ENCODE measurements around the gene CSRP2.

CSRP2 gene

GRCh38 chr12:76878899-76879709 lies at the start of gene CSRP2:
Gene CSRP2 (minus strand): TSS chr12:76879019. CDS start chr12:76866260, 12,759 bp downstream.
- Mint-ChIP-seq H3K4me1 (peaks cover 13% of the 10 kb centered on the region), H3K36me3 (peaks cover 5% of the 10 kb centered on the region), H3K4me3 (peak within 1 kb of the TSS; percentile 92), H3K9me3 (no peaks in the 10 kb centered on the region), H3K27ac (no peak within 1 kb of the TSS)
- DNase-seq (ENCODE audit: low spot score in 2 of 2) (peak; percentile 49 to 78), ATAC-seq (peak; percentile 86)

DNA sequence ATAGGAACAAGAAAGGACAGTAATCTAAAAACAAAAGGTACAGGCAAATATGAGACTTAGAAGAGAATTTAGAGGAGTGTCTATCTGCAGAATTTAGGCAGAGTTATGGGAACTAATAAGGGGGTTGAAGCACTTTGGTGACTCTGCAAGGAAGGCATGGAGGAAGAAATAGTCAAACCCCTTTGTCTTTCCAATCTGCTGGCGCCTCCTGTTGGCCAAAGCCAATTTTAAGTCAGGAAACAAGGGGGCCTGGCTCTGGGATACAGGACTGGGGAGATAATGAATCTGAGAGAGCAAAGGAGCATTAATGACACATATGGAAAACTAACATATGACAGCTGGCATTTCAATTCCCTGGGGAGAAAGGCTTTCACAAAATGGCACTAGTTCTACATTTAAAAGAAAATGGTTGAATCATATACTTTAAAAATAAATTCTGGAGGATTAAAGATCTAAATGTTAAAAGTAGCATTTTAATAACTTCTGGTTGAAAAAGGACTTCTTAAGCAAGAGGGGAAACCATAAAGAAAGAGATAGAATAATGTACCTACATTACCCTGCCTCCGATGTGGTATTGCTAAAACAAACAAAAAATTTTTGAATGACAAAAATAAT lies 48.5 kb upstream of the CSRP2 start:
- H3K9me3 Mint-ChIP-seq, result no peaks in the 10 kb centered on the region
- H3K4me3 Mint-ChIP-seq, result no peak overlapping the region
- no peaks in the 10 kb centered on the region for H3K4me1 Mint-ChIP-seq
- no peaks in the 10 kb centered on the region for H3K36me3 Mint-ChIP-seq
- DNase-seq (ENCODE audit: low spot score in 2 of 2) (no peak), ATAC-seq (no peak)
- no peak overlapping the region for H3K27ac Mint-ChIP-seq

GRCh38 chr12:76925135-76925534 lies 46.3 kb upstream of the CSRP2 start:
- Mint-ChIP-seq H3K36me3 (no peaks in the 10 kb centered on the region), H3K27ac (no peak overlapping the region), H3K4me1 (peaks cover 6% of the 10 kb centered on the region), H3K9me3 (no peaks in the 10 kb centered on the region), H3K4me3 (no peak overlapping the region)
- DNase-seq (ENCODE audit: low spot score in 2 of 2), result no peak
- no peak for ATAC-seq

DNA sequence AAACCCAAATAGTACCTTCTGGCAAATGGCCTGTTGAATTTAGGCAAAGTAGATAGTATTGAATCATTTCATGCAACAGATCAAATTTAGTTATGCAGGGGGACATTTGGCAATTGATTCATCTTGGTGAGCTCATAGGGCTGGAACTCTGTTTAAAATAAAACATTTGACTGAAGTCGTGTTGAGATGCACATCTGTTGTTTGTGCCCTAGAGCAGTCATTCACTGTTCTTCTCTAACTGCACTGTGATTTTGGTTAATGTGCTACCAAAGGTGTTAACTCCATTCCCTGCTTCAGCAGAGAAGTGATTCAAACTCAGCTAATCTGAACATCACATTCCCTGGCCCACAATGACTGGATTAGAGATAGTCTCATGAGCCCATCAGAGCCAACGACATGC lies 44.0 kb upstream of the CSRP2 start:
- Mint-ChIP-seq H3K36me3 (no peaks in the 10 kb centered on the region), H3K4me1 (peaks cover 7% of the 10 kb centered on the region), H3K27ac (no peak overlapping the region), H3K9me3 (no peaks in the 10 kb centered on the region), H3K4me3 (no peak overlapping the region)
- no peak for DNase-seq (ENCODE audit: low spot score in 2 of 2)
- ATAC-seq, result no peak

DNA sequence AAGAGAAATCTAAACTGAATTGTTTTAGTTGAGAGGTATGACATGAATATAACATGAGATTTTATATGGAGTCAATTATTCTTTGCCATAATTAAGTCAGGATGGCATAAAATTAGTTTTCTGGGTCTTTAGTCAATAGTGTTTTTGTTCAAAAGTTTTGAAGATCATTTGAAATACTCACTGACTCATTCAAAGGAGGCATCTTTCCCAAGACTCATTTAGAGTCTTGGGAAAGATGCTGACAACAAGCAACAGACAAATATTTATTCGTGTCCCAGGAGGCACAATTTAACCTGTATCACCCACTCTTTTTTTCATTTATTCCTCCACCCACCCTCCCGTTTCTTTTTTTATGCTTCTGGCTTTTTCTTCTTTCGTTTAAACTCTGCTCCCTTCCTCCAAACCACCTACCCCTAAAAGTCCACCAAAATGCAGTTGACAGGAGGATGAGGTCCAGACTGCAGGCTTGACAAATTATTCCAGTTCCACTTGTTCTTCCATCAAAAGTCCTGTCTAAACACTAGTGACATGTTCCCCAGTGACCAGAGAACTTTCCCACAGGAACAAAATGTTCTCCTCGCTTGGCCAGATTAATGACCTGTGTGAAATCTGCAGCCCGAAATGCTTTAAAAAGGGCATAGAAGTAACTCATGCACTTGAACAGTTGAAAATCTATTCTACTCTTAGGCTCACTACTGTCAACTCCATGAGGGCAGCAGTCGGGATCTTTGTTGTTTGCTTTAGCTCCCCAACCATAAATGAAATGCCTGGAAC lies 43.3 kb upstream of the CSRP2 start:
- ATAC-seq (no peak), DNase-seq (ENCODE audit: low spot score in 2 of 2) (no peak)
- Mint-ChIP-seq H3K4me1 (peaks cover 7% of the 10 kb centered on the region), H3K27ac (no peak overlapping the region), H3K9me3 (no peaks in the 10 kb centered on the region), H3K36me3 (no peaks in the 10 kb centered on the region), H3K4me3 (no peak overlapping the region)

GRCh38 chr12:76921100-76921471 lies 42.3 kb upstream of the CSRP2 start:
- H3K36me3 Mint-ChIP-seq, result no peaks in the 10 kb centered on the region
- DNase-seq (ENCODE audit: low spot score in 2 of 2) (no peak), ATAC-seq (no peak)
- H3K9me3 Mint-ChIP-seq, result no peaks in the 10 kb centered on the region
- H3K4me3 Mint-ChIP-seq, result no peak overlapping the region
- H3K27ac Mint-ChIP-seq, result no peak overlapping the region
- H3K4me1 Mint-ChIP-seq, result peaks cover 7% of the 10 kb centered on the region

DNA sequence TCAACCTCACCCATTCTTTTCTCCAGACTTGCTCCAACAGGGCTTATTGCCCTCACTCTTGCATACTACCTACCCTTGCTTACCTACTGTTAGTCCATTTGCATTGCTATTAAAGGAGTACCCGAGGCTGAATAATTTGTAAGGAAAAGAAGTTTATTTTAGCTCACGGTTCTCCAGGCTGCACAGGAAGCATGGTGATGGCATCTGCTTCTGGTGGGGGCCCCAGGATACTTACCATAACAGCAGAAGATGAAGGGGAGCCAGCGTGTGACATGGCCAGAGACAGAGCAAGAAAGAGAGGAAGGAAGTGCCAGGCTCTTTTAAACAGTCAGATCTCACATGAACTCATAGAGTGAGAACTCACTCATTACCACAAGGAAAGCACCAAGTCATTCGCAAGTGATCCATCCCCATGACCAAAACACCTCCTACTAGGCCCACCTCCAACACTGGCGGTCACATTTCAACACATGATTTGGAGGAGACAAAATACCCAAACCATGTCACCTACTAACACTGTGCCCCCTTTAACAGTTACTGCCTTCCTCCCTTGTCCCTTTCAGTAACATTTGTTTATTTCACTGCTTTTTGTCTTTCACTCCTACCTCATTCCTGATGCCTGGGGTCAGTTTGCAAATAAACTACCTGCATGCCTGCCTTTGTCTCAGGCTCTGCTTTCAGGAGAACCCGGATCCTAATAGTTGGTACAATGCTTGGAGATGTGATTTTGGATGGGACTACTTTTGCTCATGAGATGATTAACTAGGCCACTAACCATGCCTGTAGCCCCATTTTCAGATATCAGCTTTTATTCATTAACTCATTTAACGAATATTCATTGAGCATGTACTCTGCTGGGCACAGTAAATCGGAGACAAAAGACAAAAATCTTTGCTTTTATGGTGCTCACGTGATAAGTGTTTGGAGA lies 41.6 kb upstream of the CSRP2 start:
- H3K27ac Mint-ChIP-seq, result no peak overlapping the region
- no peaks in the 10 kb centered on the region for H3K36me3 Mint-ChIP-seq
- DNase-seq (ENCODE audit: low spot score in 2 of 2) (no peak), ATAC-seq (peak; percentile 77)
- H3K4me3 Mint-ChIP-seq, result no peak overlapping the region
- peaks cover 7% of the 10 kb centered on the region for H3K4me1 Mint-ChIP-seq
- no peaks in the 10 kb centered on the region for H3K9me3 Mint-ChIP-seq

DNA sequence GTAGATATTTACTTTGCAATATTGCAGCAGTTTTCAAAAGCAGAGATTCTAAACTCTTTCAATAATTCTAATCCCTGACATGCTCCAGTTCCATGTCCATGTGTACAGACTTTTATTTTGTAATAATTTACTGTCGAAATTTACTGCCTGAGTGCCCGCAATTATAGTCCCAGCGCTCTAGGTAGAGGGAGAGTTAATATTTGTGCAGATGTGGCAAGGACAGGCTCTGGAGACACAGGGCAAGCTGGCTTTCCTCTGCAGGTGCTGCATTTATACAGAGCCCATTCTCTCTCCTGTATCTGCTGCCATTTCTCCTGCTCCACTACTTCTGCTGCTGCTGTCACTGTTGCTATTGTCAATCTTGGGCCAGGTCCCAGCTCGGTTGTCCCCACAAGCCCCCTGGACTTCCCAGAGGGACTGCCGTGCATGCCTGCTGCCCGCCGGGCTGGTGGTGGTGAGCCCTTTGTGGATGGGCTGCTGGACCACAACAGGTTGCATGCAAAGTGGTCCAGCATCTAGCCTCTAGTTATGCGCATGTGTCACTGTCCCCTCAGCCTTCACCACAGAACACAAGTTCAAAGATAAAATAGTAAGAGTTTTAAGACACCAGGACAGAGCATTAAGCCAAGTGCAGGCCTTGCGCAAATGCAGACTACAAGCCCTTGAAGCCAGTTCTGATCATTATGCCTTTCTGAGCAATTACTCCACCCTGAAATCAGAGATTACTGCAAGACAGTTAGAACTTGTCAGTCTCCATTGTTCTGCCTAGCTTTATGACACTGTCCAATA lies 40.8 kb upstream of the CSRP2 start:
- Mint-ChIP-seq H3K4me3 (no peak overlapping the region), H3K9me3 (no peaks in the 10 kb centered on the region), H3K36me3 (no peaks in the 10 kb centered on the region), H3K4me1 (peaks cover 7% of the 10 kb centered on the region), H3K27ac (no peak overlapping the region)
- DNase-seq (ENCODE audit: low spot score in 2 of 2) (no peak), ATAC-seq (peak; percentile 18)

DNA sequence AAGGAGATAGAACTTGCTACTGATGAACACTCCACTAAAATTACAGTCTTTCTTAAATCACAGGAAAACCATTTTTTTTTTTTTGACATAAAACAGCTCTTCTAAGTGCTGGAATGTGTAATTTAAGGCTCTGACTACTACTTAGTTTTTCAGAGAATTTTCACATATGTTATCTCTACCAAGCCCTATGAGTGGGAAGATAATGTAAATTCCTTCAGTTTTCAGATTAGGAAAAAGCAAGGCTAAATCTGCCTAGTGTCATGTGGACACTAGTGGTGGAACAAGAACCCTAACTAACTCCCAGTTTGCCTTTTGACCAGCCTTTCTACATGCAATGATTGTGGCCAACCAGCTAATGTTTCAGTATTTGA lies 37.3 kb upstream of the CSRP2 start:
- H3K9me3 Mint-ChIP-seq, result no peaks in the 10 kb centered on the region
- ATAC-seq (no peak), DNase-seq (ENCODE audit: low spot score in 2 of 2) (no peak)
- H3K36me3 Mint-ChIP-seq, result no peaks in the 10 kb centered on the region
- no peak overlapping the region for H3K4me3 Mint-ChIP-seq
- no peak overlapping the region for H3K27ac Mint-ChIP-seq
- peaks cover 7% of the 10 kb centered on the region for H3K4me1 Mint-ChIP-seq

DNA sequence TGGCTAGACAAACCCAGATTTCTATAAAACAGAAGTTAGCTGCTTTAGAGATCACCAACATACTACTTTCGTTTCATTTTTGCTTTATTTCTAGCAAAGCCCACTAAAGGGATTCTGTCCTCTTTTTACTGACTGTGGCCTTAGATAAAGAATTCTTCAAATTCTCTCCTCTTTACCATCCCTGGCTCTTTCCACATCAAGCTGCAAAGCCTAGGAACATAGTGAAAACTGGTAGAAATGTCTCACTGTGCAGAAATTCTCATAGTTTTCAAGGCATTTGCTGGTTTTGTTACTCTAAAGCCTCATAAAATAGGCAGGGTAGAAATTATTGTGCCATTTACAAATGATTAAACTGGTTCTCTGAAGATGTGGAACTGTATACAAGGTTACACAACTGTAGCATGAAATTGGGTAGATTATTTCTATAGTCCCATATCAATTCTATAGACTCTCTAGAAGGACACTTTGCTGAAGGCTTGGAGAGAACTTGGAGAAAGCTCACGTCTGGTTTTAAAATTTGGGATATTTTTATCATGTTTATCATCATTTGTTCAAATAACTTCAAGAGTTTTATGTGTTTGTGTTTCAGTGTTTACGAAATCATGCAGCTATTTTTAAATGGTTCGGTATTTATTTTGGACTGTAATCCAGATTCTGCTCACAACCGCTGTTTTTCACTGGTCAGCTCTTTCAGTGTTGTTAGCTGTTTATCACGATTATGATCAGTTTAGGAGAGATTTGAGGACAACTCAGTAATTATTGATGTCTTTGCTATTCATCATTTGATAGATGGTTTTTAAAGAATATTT lies 36.7 kb upstream of the CSRP2 start:
- H3K27ac Mint-ChIP-seq, result no peak overlapping the region
- H3K9me3 Mint-ChIP-seq, result no peaks in the 10 kb centered on the region
- no peak for DNase-seq (ENCODE audit: low spot score in 2 of 2)
- H3K4me1 Mint-ChIP-seq, result peaks cover 5% of the 10 kb centered on the region
- H3K4me3 Mint-ChIP-seq, result no peak overlapping the region
- H3K36me3 Mint-ChIP-seq, result no peaks in the 10 kb centered on the region
- no peak for ATAC-seq

DNA sequence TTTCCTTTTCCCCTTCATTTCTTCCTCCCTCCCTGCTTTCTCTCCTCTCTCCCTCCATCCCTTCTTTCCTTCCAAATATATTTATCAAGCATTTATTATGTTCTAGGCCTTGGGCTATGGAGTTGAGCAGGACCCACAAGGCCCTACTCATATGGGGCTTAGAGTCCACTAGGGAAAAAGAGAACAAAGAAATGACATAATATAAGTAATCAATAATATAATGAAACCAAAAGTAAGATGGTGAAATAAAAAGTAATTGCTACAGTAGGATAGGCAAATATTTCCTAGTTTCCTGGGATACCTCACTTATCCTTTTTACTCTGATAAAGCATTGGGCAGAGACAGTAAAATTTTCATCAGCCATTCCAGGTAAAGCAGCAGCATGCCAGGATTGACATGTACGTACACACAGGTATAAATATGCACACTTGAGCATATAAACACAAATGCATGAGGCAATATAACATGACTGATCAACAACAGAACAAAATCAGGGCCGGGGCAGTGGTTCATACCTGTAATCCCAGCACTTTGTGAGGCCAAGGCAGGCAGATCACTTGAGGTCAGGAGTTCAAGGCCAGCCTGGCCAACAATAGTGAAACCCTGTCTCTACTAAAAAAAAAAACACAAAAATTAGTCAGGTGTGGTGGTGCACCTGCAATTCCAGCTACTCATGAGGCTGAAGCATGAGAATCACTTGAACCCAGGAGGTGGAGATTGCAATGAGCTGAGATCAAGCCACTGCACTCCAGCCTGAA lies 35.5 kb upstream of the CSRP2 start:
- Mint-ChIP-seq H3K36me3 (no peaks in the 10 kb centered on the region), H3K27ac (no peak overlapping the region), H3K4me1 (no peaks in the 10 kb centered on the region), H3K4me3 (no peak overlapping the region), H3K9me3 (no peaks in the 10 kb centered on the region)
- ATAC-seq (no peak), DNase-seq (ENCODE audit: low spot score in 2 of 2) (no peak)

DNA sequence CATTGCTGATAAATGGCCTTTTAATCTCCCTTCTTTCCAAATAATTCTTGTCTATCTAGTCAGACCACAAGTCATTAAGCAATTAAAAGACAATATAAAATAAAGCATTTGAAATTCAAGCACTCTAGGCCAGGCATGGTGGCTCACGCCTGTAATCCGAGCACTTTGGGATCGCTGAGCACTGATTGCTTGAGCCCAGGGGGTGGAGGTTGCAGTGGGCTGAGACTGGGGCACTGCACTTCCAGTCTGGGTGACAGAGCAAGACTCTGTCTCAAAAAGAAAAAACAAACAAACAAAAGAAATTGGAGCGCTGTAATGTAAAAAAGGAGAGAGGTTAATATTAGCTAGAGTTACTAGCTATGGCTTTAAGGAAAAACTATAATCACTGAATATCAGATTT lies 30.5 kb upstream of the CSRP2 start:
- no peaks in the 10 kb centered on the region for H3K4me1 Mint-ChIP-seq

GRCh38 chr12:76908303-76909017 lies 29.6 kb upstream of the CSRP2 start:
- Mint-ChIP-seq H3K27ac (no peak overlapping the region), H3K9me3 (no peaks in the 10 kb centered on the region), H3K4me1 (no peaks in the 10 kb centered on the region), H3K4me3 (no peak overlapping the region), H3K36me3 (no peaks in the 10 kb centered on the region)
- ATAC-seq (no peak), DNase-seq (ENCODE audit: low spot score in 2 of 2) (no peak)

More for the DNA sequence above, 30.5 kb upstream of the CSRP2 start:
- Mint-ChIP-seq H3K36me3 (no peaks in the 10 kb centered on the region), H3K4me3 (no peak overlapping the region), H3K27ac (no peak overlapping the region), H3K9me3 (no peaks in the 10 kb centered on the region)
- ATAC-seq (no peak), DNase-seq (ENCODE audit: low spot score in 2 of 2) (no peak)
